ENCODE data around the gene CBR4.

DNA sequence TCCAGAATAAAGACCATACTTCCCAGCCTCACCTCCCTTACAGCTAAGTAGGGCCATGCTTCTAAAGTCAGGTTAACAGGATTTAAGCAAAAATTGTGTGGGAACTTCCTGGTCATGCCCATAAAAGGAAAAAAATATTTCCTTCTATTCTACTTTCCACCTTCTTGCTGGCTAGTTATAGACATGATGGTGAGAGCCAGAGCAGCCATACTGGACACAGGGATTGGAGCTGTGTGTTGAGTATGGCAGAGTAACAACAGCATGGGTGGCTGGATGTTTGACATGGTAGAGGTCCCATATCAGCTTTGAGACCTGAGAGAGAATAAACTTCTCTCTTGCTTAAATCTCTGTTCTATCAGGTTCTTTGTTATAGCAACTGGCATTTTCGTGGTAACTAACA lies 15.1 kb upstream of the CBR4 start:
- TF ChIP-seq EZH2phosphoT487 (IDR thresholded peaks at IDR 0.05; ENCODE audit: borderline replicate concordance, low read length) = no peak
- TF ChIP-seq, protein P1, sequence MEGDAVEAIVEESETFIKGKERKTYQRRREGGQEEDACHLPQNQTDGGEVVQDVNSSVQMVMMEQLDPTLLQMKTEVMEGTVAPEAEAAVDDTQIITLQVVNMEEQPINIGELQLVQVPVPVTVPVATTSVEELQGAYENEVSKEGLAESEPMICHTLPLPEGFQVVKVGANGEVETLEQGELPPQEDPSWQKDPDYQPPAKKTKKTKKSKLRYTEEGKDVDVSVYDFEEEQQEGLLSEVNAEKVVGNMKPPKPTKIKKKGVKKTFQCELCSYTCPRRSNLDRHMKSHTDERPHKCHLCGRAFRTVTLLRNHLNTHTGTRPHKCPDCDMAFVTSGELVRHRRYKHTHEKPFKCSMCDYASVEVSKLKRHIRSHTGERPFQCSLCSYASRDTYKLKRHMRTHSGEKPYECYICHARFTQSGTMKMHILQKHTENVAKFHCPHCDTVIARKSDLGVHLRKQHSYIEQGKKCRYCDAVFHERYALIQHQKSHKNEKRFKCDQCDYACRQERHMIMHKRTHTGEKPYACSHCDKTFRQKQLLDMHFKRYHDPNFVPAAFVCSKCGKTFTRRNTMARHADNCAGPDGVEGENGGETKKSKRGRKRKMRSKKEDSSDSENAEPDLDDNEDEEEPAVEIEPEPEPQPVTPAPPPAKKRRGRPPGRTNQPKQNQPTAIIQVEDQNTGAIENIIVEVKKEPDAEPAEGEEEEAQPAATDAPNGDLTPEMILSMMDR (IDR thresholded peaks at IDR 0.05; ENCODE audit: low read depth, low read length, poor library complexity, severe bottlenecking) = no peak
